GM12875 (cell line): ENCODE data around the gene EMC6.

Experiments
- H3K4me3 ChIP-seq: one replicate; pipeline ENCODE4 v1.5.1; 2011; ENCODE audit warnings: low read depth, low read length, control low read depth
- TF ChIP-seq, protein P1 (sequence below): IDR thresholded peaks from 2 replicates; pipeline ENCODE4 v1.5.1; 2011; ENCODE audit warnings: low read depth, mild to moderate bottlenecking, control low read depth, inconsistent platforms, low read length, moderate library complexity, borderline replicate concordance; ENCODE audit not compliant: insufficient read depth

EMC6 gene

GRCh38 chr17:3708366-3708765 is 39.8 kb downstream of the EMC6 start:
- H3K4me3 ChIP-seq, result no peak overlapping the region
- TF ChIP-seq, protein P1, sequence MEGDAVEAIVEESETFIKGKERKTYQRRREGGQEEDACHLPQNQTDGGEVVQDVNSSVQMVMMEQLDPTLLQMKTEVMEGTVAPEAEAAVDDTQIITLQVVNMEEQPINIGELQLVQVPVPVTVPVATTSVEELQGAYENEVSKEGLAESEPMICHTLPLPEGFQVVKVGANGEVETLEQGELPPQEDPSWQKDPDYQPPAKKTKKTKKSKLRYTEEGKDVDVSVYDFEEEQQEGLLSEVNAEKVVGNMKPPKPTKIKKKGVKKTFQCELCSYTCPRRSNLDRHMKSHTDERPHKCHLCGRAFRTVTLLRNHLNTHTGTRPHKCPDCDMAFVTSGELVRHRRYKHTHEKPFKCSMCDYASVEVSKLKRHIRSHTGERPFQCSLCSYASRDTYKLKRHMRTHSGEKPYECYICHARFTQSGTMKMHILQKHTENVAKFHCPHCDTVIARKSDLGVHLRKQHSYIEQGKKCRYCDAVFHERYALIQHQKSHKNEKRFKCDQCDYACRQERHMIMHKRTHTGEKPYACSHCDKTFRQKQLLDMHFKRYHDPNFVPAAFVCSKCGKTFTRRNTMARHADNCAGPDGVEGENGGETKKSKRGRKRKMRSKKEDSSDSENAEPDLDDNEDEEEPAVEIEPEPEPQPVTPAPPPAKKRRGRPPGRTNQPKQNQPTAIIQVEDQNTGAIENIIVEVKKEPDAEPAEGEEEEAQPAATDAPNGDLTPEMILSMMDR, result no peak

- TF ChIP-seq, protein P1, result no peak
- H3K4me3 ChIP-seq, result no peak overlapping the region
These were observed 42.4 kb downstream of the EMC6 start for GRCh38 chr17:3710951-3711383.

- TF ChIP-seq, protein P1, result no peak
- no peak overlapping the region for H3K4me3 ChIP-seq
These were observed 44.3 kb downstream of the EMC6 start for GRCh38 chr17:3712811-3713463.

GRCh38 chr17:3715296-3715695 is 46.7 kb downstream of the EMC6 start:
- H3K4me3 ChIP-seq, result no peak overlapping the region
- TF ChIP-seq, protein P1, result no peak

DNA sequence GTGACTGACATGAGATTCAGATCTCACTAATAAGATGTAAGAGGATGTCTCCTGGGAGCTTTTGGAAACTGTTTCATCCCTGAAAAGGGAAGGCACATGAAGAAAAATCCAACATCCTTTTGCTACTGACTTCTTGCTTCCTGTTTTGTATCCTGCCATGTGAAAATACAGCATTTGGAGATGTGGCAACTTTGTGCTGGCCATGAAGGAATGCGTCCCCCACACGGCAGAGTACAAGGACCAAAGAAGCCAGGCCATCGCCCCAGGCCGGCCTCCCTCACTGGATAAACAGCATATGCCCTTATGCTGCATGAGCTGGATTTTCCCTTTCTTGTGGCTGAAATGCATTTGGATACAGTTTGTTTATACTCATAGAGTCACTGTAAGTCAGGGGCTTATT is 49.6 kb downstream of the EMC6 start:
- H3K4me3 ChIP-seq, result no peak overlapping the region

GRCh38 chr17:3719265-3719664 is 50.7 kb downstream of the EMC6 start:
- TF ChIP-seq, protein P1, result no peak

More for the DNA sequence above, 49.6 kb downstream of the EMC6 start:
- TF ChIP-seq, protein P1, result no peak

More at GRCh38 chr17:3719265-3719664, 50.7 kb downstream of the EMC6 start:
- H3K4me3 ChIP-seq, result no peak overlapping the region
